ENCODE measurements around the gene ZNF460. TPM values are rescaled to one million over a fixed set of nuclear protein-coding genes. Genes with fewer than 3 reads are reported as not detected.

The ZNF460 gene
- total and polyA plus RNA-seq, 2 of the 8 experiments (the other 6 are each of a cell fraction or from before 2014, with no cell fraction given) = 9.3 to 57.9 TPM

DNA sequence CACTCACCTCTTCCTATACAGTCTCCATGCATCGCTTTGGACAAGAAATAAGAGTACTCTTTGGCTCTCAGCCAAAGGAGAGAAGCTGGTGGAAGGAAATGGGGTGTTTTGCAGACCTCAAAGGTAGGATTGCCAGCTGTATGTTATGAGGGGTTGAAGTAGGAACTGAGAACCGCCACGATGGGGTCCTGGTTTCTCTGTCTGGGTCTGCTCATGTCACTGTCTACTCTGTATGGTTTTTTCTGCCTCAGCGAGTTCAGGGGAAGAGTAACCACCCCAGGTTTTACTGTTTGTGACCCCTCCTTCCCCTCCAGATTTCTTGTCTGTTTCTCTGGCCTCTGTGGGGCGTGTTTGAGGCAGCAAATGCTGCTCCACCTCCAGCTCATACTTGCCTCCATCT, 35.8 kb upstream of the ZNF460 start:
- H3K4me1 ChIP-seq (replicated peaks in 1 of 4; ENCODE audit: control insufficient read depth in 3 of 4, insufficient read depth in 4 of 4, low read length in 3 of 4) = peaks cover 0 to 4% (median 2%) of the 10 kb centered on the region in 4 experiments; a peak in 2 of 7 replicates
- H2BK12ac ChIP-seq (ENCODE audit: low read depth, low read length) = no peak overlapping the region
- H4K8ac ChIP-seq (ENCODE audit: extremely low read depth, insufficient read depth, low read length) = no peak overlapping the region
- no peak overlapping the region for H3K27ac ChIP-seq (ENCODE audit: low read depth, low read length)
- no peak for FAIRE-seq
- H3K9ac ChIP-seq (replicated peaks in 1 of 4; ENCODE audit: extremely low read depth in 1 of 4, low read depth in 3 of 4, low read length in 3 of 4) = no peak overlapping the region
- CTCF ChIA-PET (ENCODE audit: partially characterized antibody) = interaction anchor here (0.6 to 1.5 kb wide), 2 partner anchors 9 to 12 kb away, joined by 3 read pairs; no protein-coding TSS in a partner anchor
- POLR2A ChIA-PET (ENCODE audit: partially characterized antibody) = interaction anchor here (2.0 kb wide), 1 partner anchor 53 kb away, joined by 4 read pairs; the partner anchor contains the start of gene ZNF264
- peaks cover 8% of the 10 kb centered on the region for H3K23me2 ChIP-seq (ENCODE audit: low read depth, low read length)
- peaks cover 4 to 30% of the 10 kb centered on the region in 2 experiments for H3K79me2 ChIP-seq (ENCODE audit: control insufficient read depth in 1 of 2, insufficient read depth in 2 of 2, low read length in 2 of 2)
- H2BK15ac ChIP-seq (ENCODE audit: low read length) = no peak overlapping the region
- no peak overlapping the region for H2BK5ac ChIP-seq (ENCODE audit: low read depth, low read length)
- no peak overlapping the region for H3K18ac ChIP-seq (ENCODE audit: extremely low read depth, low read length)
- no peak overlapping the region for H3K4ac ChIP-seq (replicated peaks; ENCODE audit: insufficient read length, low read depth, low read length)
- H3K4me2 ChIP-seq (ENCODE audit: insufficient read depth in 1 of 2, low read depth in 2 of 2, low read length in 2 of 2) = no peak overlapping the region
- no peak overlapping the region for H2AFZ ChIP-seq (ENCODE audit: low read length)
- no peak overlapping the region for H3K23ac ChIP-seq (ENCODE audit: insufficient read length)
- H4K20me1 ChIP-seq (replicated peaks in 1 of 2; ENCODE audit: control insufficient read depth in 1 of 2, insufficient read depth in 2 of 2, low read length in 2 of 2) = peaks cover 2 to 3% of the 10 kb centered on the region in 2 experiments
- TF ChIP-seq POU5F1 (IDR thresholded peaks at IDR 0.05; ENCODE audit: low read depth, low read length) (no peak), SIN3A (conservative IDR thresholded peaks at IDR 0.05 in 1 of 2, IDR thresholded peaks at IDR 0.05 in 1 of 2; ENCODE audit: low read depth in 1 of 2, low read length in 2 of 2) (no peak), SAP30 (IDR thresholded peaks at IDR 0.05; ENCODE audit: insufficient read depth, insufficient replicate concordance, low read length) (no peak), POLR2AphosphoS5 (IDR thresholded peaks at IDR 0.05; ENCODE audit: low read depth, low read length) (no peak), RXRA (IDR thresholded peaks at IDR 0.05; ENCODE audit: insufficient read depth, low read depth, low read length) (no peak)
- no peak overlapping the region for H4K91ac ChIP-seq (replicated peaks; ENCODE audit: insufficient read length, low read length)
- H3K79me1 ChIP-seq (ENCODE audit: low read depth, low read length) = peaks cover 10% of the 10 kb centered on the region; the same call in 1 of the 2 replicates
- no peaks in the 10 kb centered on the region for H3K9me3 ChIP-seq (ENCODE audit: insufficient read depth in 2 of 2, low read depth in 1 of 2, low read length in 1 of 2)
- no peak overlapping the region for H3K56ac ChIP-seq (replicated peaks; ENCODE audit: insufficient read length, low read depth, low read length)
- H3K4me3 ChIP-seq (ENCODE audit: extremely low read depth in 1 of 4, insufficient read depth in 2 of 4, low read depth in 3 of 4, low read length in 4 of 4) = no peak overlapping the region
- H4K5ac ChIP-seq (ENCODE audit: insufficient read length, low read depth, low read length) = no peak overlapping the region
- no peaks in the 10 kb centered on the region for H3K27me3 ChIP-seq (replicated peaks in 1 of 4; ENCODE audit: control insufficient read depth in 3 of 4, extremely low read depth in 1 of 4, insufficient read depth in 3 of 4, low read length in 3 of 4)
- no peak overlapping the region for H2BK20ac ChIP-seq (ENCODE audit: low read length)
- no peak overlapping the region for H3K14ac ChIP-seq (ENCODE audit: insufficient read length)
- H3K36me3 ChIP-seq (ENCODE audit: control insufficient read depth in 2 of 4, insufficient read depth in 4 of 4, low read length in 3 of 4) = peaks cover 6 to 31% (median 20%) of the 10 kb centered on the region in 4 experiments; a peak in 7 of 8 replicates
- WGBS, 2 experiments (ENCODE audit: extremely low coverage in 1 of 2, insufficient coverage in 1 of 2, insufficient read length in 1 of 2, insufficient replicate concordance in 2 of 2, low coverage in 1 of 2, low lambda C conversion rate in 2 of 2, missing lambda C conversion rate in 1 of 2) = 96% methylated on average over 5 of the region's 5 CpGs; no CpG with 5 or more reads in 1 of the 2 experiments
- H2BK120ac ChIP-seq (replicated peaks; ENCODE audit: low read depth, low read length) = no peak overlapping the region
- no peak for DNase-seq (ENCODE audit: low read depth in 1 of 2, low spot score in 2 of 2)
- no peak overlapping the region for H2AK5ac ChIP-seq (ENCODE audit: low read depth, low read length)
